Neural cell (in vitro differentiated cells): ENCODE data around the gene GON4L. TPM values are rescaled to one million over a fixed set of nuclear protein-coding genes. Genes with fewer than 3 reads are reported as not detected.

Experiments
- H2AFZ ChIP-seq: fragments of 200-600, 300-800 bp; sonication (generic), shearing (Covaris generic); 2 replicates; pipeline ENCODE4 v1.6.0; 2014; ENCODE audit warnings: low read depth, mild to moderate bottlenecking, antibody characterized with exemption, low read length, moderate library complexity
- H3F3A ChIP-seq: fragments of 200-600 bp; shearing (Covaris generic); 2 replicates; pipeline ENCODE4 v1.6.1; 2016; ENCODE audit warnings: mild to moderate bottlenecking, moderate library complexity, mixed read lengths, antibody characterized with exemption, low read length; ENCODE audit not compliant: insufficient read depth, poor library complexity, severe bottlenecking
- H3K27ac ChIP-seq: fragments of 200-600, 300-800 bp; sonication (generic), shearing (Covaris generic); 2 replicates; pipeline ENCODE4 v1.5.1; 2014; ENCODE audit warnings: mild to moderate bottlenecking, low read length, moderate library complexity
- H3K27me3 ChIP-seq: fragments of 300-800, 200-600 bp; sonication (generic), shearing (Covaris generic); 2 replicates; pipeline ENCODE4 v1.6.0; 2014; ENCODE audit warnings: mild to moderate bottlenecking, low read depth, low read length, moderate library complexity; ENCODE audit not compliant: insufficient read depth
- H3K36me3 ChIP-seq: fragments of 300-800, 200-600 bp; sonication (generic), shearing (Covaris generic); 2 replicates; pipeline ENCODE4 v1.5.1; 2014; ENCODE audit warnings: mild to moderate bottlenecking, antibody characterized with exemption, low read length, moderate library complexity; ENCODE audit not compliant: insufficient read depth
- H3K4me2 ChIP-seq: fragments of 300-800, 200-600 bp; sonication (generic), shearing (Covaris generic); 2 replicates; pipeline ENCODE4 v1.6.0; 2014; ENCODE audit warnings: mild to moderate bottlenecking, low read length
- H3K4me3 ChIP-seq: fragments of 300-800, 200-600 bp; sonication (generic), shearing (Covaris generic); 2 replicates; pipeline ENCODE4 v1.5.1; 2014; ENCODE audit warnings: mild to moderate bottlenecking, low read length, moderate library complexity
- H3K79me2 ChIP-seq: fragments of 200-600 bp; shearing (Covaris generic); replicated peaks from 2 replicates; pipeline ENCODE4 v1.6.0; 2014; ENCODE audit warnings: mild to moderate bottlenecking, low read length, moderate library complexity; ENCODE audit not compliant: insufficient read depth
- H3K9ac ChIP-seq: fragments of 300-800, 200-600 bp; sonication (generic), shearing (Covaris generic); 2 replicates; pipeline ENCODE4 v1.6.1; 2016; ENCODE audit warnings: mild to moderate bottlenecking, low read length, mixed read lengths
- H3K9me2 ChIP-seq: fragments of 200-600 bp; shearing (Covaris generic); 2 replicates; pipeline ENCODE4 v1.6.1; 2016; ENCODE audit warnings: mild to moderate bottlenecking, low read length, mixed read lengths; ENCODE audit not compliant: insufficient read depth
- H3K9me3 ChIP-seq: fragments of 200-600, 300-800 bp; sonication (generic), shearing (Covaris generic); 2 replicates; pipeline ENCODE4 v1.6.1; 2016; ENCODE audit warnings: mild to moderate bottlenecking, mixed run types, low read length, moderate library complexity, mixed read lengths
- H4K20me1 ChIP-seq: fragments of 200-600 bp; shearing (Covaris generic); 2 replicates; pipeline ENCODE4 v1.6.1; 2016; ENCODE audit warnings: mild to moderate bottlenecking, mixed run types; ENCODE audit not compliant: insufficient read depth
- CTCF ChIP-seq: fragments of 450-650 bp; IDR thresholded peaks from 2 replicates; pipeline ENCODE4 v1.5.1; 2014; ENCODE audit warnings: antibody characterized with exemption, mild to moderate bottlenecking, moderate library complexity; ENCODE audit not compliant: poor library complexity, severe bottlenecking
- EP300 ChIP-seq: fragments of 450-650 bp; conservative IDR thresholded peaks from 2 replicates; pipeline ENCODE4 v1.6.1; 2014; ENCODE audit warnings: antibody characterized with exemption, mild to moderate bottlenecking, moderate library complexity; ENCODE audit not compliant: poor library complexity, severe bottlenecking
- EZH2 ChIP-seq: fragments of 200-600, 300-800 bp; shearing (Covaris generic), sonication (generic); IDR thresholded peaks from 2 replicates; pipeline ENCODE4 v1.6.1; 2014; ENCODE audit warnings: antibody characterized with exemption, low read length, borderline replicate concordance, mild to moderate bottlenecking; ENCODE audit not compliant: insufficient read depth, poor library complexity, severe bottlenecking
- MXI1 ChIP-seq: fragments of 450-650 bp; conservative IDR thresholded peaks from 2 replicates; pipeline ENCODE4 v1.6.1; 2014; ENCODE audit warnings: antibody characterized with exemption, mild to moderate bottlenecking; ENCODE audit not compliant: poor library complexity, severe bottlenecking
- POLR2AphosphoS5 ChIP-seq: IDR thresholded peaks from 2 replicates; pipeline ENCODE4 v1.6.1; 2012
- RAD21 ChIP-seq: fragments of 450-650 bp; conservative IDR thresholded peaks from 2 replicates; pipeline ENCODE4 v1.6.1; 2014; ENCODE audit warnings: antibody characterized with exemption, mild to moderate bottlenecking, moderate library complexity
- REST ChIP-seq: IDR thresholded peaks from 2 replicates; pipeline ENCODE4 v1.6.1; 2012; ENCODE audit warnings: borderline replicate concordance
- SMC3 ChIP-seq: fragments of 450-650 bp; conservative IDR thresholded peaks from 2 replicates; pipeline ENCODE4 v1.6.1; 2014; ENCODE audit warnings: antibody characterized with exemption, mild to moderate bottlenecking, moderate library complexity; ENCODE audit not compliant: poor library complexity
- TAF1 ChIP-seq: IDR thresholded peaks from 2 replicates; pipeline ENCODE4 v1.6.1; 2012; ENCODE audit warnings: low read depth
- polyA plus RNA-seq: library from polyadenylated mRNA; depleted of rRNA; stranded (reverse); fragments of >200 nt; gene quantifications from 2 replicates; pipeline ENCODE4 v1.2.3, GENCODE V29; 2014

GON4L gene
- polyA plus RNA-seq, 1 donor from 2014 or later, result 30.2 TPM

GRCh38 chr1:155741908-155742307, 115.1 kb downstream of the GON4L start:
- H3K27ac ChIP-seq, result no peak overlapping the region
- H3K9me2 ChIP-seq, result no peaks in the 10 kb centered on the region
- TF ChIP-seq CTCF, result no peak
- no peak for TF ChIP-seq TAF1
- no peak for TF ChIP-seq EP300
- TF ChIP-seq RAD21, result no peak
- TF ChIP-seq EZH2, result no peak
- no peak for TF ChIP-seq MXI1
- TF ChIP-seq REST, result no peak
- TF ChIP-seq SMC3, result no peak
- no peak for TF ChIP-seq POLR2AphosphoS5
- H4K20me1 ChIP-seq, result no peaks in the 10 kb centered on the region
- no peaks in the 10 kb centered on the region for H3K79me2 ChIP-seq
- no peaks in the 10 kb centered on the region for H3K27me3 ChIP-seq
- no peaks in the 10 kb centered on the region for H3F3A ChIP-seq
- no peak overlapping the region for H3K9ac ChIP-seq
- no peak overlapping the region for H3K4me2 ChIP-seq
- H3K9me3 ChIP-seq, result no peaks in the 10 kb centered on the region
- H3K36me3 ChIP-seq, result no peaks in the 10 kb centered on the region
- H2AFZ ChIP-seq, result no peak overlapping the region
- no peak overlapping the region for H3K4me3 ChIP-seq

- no peaks in the 10 kb centered on the region for H3F3A ChIP-seq
- H3K4me2 ChIP-seq, result no peak overlapping the region
- TF ChIP-seq RAD21 (no peak), CTCF (no peak), EP300 (no peak), TAF1 (no peak), POLR2AphosphoS5 (no peak), EZH2 (no peak), MXI1 (no peak), SMC3 (no peak), REST (no peak)
- no peaks in the 10 kb centered on the region for H3K9me3 ChIP-seq
- no peak overlapping the region for H2AFZ ChIP-seq
- no peaks in the 10 kb centered on the region for H3K9me2 ChIP-seq
- no peak overlapping the region for H3K4me3 ChIP-seq
- no peaks in the 10 kb centered on the region for H3K79me2 ChIP-seq
- no peaks in the 10 kb centered on the region for H3K27me3 ChIP-seq
- no peaks in the 10 kb centered on the region for H4K20me1 ChIP-seq
- H3K9ac ChIP-seq, result no peak overlapping the region
- no peaks in the 10 kb centered on the region for H3K36me3 ChIP-seq
- no peak overlapping the region for H3K27ac ChIP-seq
Observed at GRCh38 chr1:155740995-155741394, 116.0 kb downstream of the GON4L start.
